Fibroblast of upper back skin (primary cell): Measurements from ENCODE around the gene LRRC28.
"Not testable (repeated sequence)": the region's sequence is repeated elsewhere in the genome, so short reads cannot be mapped to it uniquely, and the experiment has no call there.

Source experiments
- DNase-seq: peaks from one replicate; pipeline ENCODE4 v3.0.0-alpha.2; 2013

LRRC28 gene

DNA sequence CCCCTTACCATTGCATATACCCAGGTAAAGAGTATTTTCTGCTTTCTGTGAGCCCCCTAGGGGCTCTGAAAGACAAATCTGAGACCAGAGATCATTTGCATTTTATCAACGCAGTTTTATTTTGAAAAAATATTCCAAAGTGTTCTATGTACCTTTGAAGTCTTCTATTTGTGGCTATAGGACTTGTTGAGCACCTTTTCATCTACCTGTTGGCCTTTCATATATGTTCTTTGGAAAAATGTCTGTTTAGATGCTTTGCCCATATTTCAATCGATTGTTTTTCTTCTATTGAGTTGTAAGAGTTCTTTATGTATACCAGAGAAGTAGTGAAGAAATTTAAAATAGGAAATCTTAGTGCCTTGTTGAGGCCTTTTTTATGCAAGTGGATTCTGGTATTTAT is 94.0 kb downstream of the LRRC28 start:
- DNase-seq, result no peak

GRCh38 chr15:99345832-99346462 is 94.7 kb downstream of the LRRC28 start:
- DNase-seq, result no peak

DNA sequence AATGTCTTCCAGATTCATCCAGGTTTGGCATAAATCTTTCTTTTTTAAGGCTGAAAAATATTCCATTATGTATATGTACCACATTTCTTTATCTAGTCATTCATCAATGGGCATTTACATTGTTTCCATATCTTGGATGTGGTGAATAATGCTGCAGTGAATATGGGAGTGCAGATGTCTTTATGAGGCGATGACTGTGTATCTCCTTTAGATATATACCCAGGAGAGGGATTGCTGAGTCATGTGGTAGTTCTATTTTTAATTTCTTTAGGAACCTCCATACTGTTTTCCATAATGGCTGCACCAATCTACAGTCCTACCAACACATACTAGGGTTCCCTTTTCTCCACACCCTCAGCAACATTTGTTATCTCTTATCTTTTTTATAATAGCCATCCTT is 96.3 kb downstream of the LRRC28 start:
- peak; percentile 57 for DNase-seq

- no peak for DNase-seq
Measured at GRCh38 chr15:99348412-99348811, 97.1 kb downstream of the LRRC28 start.

DNA sequence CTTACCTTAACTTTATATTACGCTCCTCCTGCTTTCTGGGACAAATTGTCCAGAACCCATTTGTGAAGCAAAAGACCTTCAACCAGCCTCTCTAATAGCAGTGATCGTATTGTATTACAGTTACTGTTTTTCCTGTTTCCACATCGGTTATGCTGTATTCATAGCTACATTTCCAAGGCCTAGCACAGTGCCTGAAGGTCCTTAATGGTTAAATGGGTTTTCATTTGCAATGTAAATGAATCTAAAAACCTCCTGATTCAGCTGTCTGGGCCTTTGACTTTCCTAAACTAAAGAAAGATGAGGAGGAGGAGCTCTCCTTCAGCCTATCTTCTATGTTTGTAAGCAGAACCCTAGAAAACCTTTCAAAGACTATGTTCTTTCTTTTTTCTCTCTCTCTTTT is 99.1 kb downstream of the LRRC28 start:
- no peak for DNase-seq

DNA sequence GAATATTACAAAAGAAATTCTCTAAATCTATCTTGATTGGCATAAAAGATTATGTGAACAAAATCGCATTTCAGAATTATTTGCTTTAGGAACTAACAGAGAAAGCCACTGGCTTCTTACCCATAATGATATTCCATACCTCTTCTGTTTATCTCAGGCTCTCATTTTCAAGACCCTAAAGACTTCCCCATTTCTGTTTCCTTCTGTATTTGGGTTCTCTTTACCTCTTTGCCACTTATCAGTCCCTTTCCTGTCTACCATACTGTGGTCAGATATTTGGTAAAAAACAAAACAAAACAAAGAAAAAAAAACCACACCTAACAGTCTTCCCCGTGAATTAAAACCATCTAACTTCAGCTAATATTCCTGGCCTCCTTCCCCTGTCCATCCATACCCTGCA is 108.5 kb downstream of the LRRC28 start:
- no peak for DNase-seq

DNA sequence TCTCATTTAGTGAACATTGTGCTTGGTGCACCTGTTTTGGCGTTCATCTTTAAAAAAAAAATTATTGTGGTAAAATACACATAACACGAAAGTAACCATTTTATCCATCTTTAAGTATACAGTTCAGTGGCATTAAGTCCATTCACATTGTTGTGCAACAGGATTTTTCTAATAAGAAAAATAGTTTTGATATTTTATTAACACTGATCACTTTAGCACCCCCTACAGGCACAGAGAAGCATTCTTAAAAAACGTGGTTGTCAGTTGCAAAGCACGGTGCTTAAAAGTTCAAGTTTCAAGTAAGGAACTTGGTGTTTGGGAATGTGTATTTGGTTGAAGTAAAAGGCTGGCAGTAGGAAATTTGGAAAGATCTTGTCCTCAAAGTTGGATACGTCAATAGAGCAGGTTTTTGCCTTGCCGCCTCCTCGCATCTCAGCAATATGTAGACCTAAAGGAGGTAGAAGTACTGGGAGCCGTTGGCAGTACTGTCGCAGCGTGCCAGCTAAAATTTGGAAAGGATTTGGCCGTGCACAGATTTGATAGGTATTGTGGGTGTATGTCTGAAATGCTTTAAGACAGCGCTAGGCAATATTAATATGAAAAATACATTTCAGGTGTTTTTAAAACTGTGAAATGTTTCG is 110.4 kb downstream of the LRRC28 start:
- no peak for DNase-seq

GRCh38 chr15:99365242-99365641 is 114.0 kb downstream of the LRRC28 start:
- DNase-seq, result no peak

DNA sequence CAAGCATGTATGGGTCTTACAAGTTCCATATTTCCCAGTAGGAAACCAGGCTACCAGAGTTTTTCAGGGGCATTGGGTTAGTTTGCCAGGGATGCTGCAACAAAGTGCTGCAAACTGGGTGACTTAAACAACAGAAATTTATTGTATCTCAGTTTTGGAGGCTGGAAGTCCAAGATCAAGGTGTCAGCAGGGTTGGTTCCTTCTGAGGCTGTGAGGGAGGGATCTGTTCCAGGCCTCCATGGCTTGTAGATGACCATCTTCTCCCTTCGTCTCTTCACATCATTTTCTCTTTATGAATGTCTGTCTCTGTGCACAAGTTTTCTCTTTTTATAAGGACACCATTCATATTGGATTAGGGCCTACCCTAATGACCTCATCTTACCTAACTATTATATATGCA is 114.7 kb downstream of the LRRC28 start:
- DNase-seq, result no peak

GRCh38 chr15:99368743-99369142 is 117.5 kb downstream of the LRRC28 start:
- no peak for DNase-seq

- no peak for DNase-seq
Measured at GRCh38 chr15:99369196-99369595, 117.9 kb downstream of the LRRC28 start.

- DNase-seq, result no peak
Measured at GRCh38 chr15:99371180-99372103, 120.2 kb downstream of the LRRC28 start.

DNA sequence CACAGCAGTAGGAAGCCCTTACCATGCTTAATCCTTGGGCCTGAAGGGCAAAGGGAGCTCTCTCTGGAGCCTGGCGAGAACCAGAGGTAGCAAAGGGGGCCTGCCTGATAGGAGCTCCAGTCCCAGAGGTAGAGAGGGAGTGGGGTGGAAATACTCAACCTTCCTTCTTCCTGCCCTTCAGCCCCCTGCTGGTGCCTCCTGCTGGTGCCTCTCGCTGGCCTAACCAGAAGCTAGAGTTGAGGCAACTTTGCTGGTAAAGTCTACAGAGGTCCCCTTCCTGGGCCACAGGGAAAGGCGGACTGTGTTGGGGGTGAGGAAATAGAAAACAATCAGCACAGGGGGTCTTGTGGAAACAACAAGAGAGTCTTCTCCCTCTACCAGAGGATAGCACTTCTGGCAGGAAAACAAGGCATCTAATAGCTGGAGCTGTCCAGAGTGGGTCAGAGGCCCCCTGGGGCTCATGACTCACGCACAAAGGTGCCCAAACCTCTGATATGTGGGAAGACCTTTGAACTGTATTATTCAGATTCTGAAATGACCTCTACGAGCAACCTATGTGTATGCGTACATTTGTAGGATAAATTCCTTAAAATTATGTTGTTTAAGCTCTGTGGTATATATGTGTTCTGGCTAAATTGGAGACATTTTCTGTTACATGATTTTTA is 133.9 kb downstream of the LRRC28 start:
- DNase-seq, result no peak

DNA sequence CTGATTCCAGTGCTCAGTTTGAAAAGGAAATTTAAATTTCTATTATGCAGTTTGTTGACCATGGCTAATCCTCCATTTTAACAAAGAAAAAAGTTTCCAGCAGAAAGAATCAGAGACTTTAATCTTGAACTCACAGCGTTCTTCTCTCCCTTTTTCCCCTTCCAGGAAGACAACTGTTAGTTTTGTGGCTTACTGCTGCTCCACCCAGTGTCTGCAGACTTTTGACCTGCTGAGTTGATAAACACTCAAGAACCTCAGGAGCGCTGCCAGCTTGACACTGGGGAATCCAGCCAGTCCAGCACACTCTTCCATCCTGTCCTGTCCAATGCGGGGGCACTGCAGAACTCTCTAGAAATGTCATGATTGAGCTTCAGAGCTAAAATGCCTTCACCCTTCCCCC is 134.6 kb downstream of the LRRC28 start:
- DNase-seq, result peak; percentile 28

GRCh38 chr15:99386391-99386790 is 135.1 kb downstream of the LRRC28 start:
- no peak for DNase-seq

- DNase-seq, result no peak
Measured at GRCh38 chr15:99387421-99388168, 136.3 kb downstream of the LRRC28 start.

GRCh38 chr15:99390667-99391066 is 139.4 kb downstream of the LRRC28 start:
- no peak for DNase-seq

DNA sequence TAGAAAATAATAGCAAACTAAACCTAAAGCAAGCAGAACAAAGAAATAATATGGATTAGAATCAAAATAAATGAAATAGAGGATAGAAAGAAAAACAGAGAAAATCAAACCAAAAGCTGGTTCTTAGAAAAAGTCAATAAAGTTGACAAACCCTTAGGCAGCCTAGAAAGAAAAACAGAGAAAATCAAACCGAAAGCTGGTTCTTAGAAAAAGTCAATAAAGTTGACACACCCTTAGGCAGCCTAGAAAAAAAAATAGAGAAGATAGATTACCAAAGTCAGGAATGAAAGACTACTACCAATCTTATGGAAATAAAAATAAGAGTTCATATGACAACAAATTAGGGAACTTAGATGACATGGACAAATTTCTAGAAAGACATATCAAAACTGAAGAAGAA is 142.4 kb downstream of the LRRC28 start:
- no peak for DNase-seq

- no peak for DNase-seq
Measured at GRCh38 chr15:99396375-99396774, 145.1 kb downstream of the LRRC28 start.

GRCh38 chr15:99399061-99399460 is 147.8 kb downstream of the LRRC28 start:
- DNase-seq, result no peak

DNA sequence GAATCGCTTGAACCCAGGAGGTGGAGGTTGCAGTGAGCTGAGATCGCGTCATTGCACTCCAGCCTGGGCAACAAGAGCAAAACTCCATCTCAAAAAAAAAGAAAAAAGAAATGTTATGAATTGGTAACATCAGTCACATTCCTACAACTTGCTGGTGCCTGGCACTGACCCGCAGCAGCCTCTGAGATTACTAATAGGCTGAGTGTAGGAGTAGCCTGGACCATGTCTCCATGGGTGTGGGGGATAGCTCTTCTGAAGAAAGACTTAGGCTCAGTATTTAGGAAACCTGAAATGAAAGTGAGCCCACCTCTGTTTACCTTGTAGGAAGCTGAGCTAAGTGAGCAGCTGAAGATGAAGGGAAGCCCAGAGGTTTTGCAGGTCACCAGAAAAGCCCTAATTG is 148.3 kb downstream of the LRRC28 start:
- no peak for DNase-seq

GRCh38 chr15:99401216-99401615 is 149.9 kb downstream of the LRRC28 start:
- not testable (repeated sequence) for DNase-seq
